G401.6 (cell line): ENCODE data around the gene XAGE2.
"Not testable (repeated sequence)": the region's sequence is repeated elsewhere in the genome, so short reads cannot be mapped to it uniquely, and the experiment has no call there.

ENCODE experiments used
- FAIRE-seq: peaks from 2 replicates; lab custom pipeline; 2012; peaks lifted over from hg19 to GRCh38; lab: Jason Lieb, UNC

XAGE2 gene, protein sequence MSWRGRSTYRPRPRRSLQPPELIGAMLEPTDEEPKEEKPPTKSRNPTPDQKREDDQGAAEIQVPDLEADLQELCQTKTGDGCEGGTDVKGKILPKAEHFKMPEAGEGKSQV

DNA sequence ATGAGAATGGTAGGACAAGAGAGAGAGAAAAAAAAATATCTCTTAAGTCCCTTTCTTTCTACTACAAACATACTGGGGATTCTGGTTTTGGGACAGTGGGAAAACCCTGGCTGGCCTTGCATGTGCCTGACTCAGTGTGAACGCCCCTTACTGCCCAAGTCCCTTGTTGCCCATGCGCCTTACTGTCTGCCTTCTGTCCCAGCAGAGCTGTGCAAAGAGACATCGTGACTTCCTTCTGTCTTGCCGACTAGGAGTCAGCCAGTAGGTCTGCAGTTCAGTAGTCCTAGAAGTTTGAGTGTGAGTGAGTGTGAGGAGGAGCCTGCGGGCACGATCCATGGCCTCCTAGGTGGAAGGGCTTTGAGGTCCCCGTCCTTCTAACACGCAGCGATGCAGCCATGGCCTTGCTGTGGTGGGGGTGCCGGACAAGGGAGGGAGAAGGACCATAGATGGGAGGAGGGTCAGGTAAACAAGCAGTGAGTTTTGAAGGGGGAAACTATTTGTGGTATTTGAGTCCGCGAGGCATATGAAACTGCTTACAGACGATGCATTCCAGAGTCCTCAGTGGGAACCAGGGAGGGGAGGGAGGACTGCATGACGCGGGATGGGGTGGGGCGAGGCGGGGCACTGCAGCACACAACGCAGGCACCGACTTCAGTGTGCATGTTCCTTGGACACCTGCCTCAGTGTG is at the start of gene XAGE2:
XAGE2 (plus strand) TSS at position 654 of the 688 bp plus-strand sequence. CDS start 994 bp downstream, outside the sequence.
- no peak for FAIRE-seq

DNA sequence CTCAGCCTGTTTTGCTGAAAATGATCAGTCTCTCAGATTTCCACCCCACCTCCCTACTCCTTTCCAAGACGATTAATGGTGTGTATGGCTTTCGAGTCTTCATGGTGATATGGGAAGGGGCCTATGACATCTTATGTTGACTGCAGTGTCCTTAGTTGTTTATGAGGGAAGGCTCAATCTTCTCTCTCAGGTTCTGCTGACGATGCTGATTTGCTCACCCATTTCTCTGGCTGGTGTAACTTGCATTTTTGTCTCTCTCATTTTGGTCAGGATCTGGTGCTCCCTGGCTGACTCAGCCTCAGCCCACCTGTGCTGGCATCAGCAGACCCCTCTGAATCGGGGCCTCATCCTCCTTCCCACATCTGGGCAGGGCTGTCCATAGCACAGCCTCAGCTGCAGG is 31.4 kb upstream of the XAGE2 start:
- no peak for FAIRE-seq

DNA sequence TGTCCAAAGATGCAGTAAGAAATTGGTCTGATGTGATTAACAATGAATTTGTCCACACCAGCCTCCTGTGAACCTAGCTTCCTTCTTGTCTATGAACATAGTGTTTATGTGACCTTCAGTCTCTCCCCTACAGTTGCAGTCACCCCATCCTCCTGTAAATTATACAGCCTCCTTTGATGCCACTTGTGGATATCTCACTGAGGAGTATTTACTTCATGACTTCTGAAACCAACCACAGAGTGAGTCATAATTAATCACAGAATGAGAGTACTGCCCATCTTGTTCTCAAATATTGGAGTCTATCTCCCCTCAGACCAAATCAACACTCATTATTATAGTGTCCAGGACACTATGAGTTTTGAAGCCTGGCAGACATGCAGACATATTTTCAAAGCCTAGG is 27.3 kb upstream of the XAGE2 start:
- no peak for FAIRE-seq

DNA sequence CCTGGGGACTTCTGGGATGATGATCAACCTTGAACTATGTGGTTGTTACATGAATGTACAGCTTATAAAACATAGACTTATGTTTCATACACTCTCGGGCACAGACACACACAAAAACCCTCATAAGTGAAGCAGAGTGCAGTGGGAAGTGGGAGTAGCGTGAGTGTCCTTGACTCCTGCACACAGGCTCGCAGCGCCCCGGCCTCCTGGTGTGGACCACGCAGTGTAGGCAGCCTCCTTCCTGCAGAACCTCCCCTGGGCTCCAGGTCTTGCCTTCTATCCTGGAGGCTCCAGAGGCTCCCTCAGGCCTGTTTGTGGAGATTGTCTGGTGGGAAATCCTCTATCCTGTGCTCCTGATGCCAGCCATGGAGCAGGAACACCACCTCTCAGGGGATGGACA is 25.7 kb upstream of the XAGE2 start:
- not testable (repeated sequence) for FAIRE-seq

DNA sequence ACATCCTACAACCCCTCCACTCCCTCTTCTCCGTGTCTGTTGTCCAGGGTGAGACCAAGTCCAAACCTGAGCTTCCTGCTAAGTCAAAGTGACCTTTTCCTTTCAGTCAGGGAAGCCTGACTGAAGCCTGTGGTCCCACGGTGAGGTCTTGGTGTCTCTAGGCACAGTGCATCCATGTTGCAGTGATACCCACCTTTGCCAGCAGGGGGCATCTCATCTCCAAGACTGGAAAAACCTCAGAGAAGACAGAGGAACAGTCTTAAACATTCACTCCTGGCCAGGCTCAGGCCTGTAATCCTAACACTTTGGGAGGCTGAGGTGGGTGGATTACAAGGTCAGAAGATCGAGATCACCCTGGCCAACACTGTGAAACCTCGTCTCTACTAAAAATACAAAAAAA is 23.4 kb upstream of the XAGE2 start:
- FAIRE-seq = peak; percentile 66

DNA sequence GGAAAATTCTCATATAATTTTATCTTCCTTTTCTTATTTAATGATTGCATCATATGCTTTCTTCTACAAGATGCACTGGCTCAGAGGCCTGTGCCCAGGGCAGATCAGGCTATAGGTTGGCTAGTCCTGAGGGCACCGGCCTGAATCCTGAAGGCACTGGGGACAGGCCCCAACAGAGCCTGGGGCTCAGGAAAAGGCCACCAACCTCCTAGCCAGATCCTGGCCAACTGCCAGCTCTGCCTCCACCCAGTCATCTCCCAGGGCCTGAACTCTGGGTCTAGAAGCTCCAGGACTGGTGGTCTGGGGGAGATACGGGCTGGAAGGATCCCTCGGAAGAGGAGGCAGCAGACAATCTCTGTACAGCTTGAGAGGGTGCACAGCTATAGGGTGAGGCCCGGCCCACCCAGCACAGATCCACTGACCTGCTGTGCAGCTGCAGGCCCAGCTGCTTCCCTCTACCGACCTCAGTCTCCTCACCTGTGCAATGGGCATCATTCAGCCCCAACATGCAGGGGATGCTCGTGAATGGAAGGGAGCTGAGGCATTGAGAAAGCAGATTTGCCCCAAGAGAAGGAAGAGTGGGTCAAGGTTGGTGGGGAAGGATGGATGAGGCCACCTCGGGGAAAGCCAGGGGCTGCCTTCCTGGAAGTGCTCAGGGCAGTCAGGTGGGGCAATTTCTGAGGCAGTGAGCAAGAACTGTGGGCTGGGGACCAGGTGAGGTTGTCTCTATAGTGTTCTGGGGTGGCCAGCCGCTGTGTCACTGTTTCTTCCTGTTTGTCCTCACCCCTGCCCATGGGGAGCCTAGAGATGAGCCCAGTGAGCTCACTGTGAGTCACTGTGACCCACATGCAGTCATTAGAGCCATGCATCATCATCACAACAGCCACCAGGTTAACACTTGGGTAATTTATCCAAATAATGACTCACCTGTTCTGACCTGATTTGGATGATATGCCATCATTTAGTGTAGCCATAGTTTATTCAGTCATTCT is 22.4 kb upstream of the XAGE2 start:
- FAIRE-seq = no peak

DNA sequence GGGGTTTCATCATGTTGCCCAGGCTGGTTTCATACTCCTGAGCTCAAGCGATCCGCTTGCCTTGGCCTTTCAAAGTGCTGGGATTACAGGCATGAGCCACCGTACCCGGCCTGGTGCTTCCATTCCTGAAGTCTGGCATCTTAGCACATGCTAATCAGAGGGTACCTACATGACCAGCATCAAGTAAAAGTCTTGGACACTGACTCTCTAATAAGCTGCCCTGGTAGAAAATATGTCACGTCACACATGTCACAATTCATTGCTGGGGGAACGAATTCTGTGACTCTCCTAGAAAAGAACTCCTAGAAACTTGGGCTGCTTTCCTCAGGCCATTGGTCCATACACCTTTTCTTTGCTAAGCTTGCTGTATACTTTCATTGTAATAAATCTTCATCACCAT is 19.1 kb upstream of the XAGE2 start:
- FAIRE-seq = no peak

DNA sequence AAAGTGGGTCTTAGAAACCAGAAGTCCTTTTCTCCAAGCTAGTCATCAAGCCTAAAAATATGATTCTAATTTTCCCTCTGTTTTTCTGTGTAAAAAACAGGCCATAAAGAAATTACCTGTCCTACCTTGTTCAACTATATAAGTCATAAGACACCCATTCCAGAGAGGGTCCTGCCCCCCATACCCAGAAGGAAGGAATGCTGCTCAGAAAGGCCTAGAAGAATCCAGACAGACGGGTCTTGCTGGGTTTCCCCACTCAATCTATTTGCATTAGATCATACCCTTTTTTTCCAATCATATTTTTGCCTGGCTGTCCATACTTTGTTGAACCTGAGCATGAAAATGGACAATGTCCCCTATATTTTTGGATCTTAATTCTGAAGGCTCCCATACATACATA is 16.3 kb upstream of the XAGE2 start:
- no peak for FAIRE-seq

DNA sequence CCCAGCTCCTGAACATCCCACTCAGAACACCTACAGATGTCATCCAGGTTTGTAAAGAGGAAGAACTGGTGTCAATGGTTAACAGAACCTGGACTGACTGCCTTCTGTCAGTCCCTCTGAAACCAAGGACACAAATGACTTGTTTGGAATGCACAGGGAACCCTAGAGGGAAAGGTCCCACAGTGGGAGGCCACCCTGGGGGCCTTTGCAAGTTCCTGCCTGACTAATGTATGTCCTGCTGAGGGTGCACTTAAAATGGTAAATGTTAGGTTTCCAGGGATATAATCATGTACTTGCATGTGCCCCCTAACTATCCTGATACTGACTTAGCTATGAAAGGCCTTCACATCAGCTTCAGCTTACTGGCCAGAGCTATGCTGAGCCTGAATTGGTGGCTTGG is 15.0 kb upstream of the XAGE2 start:
- FAIRE-seq = no peak

DNA sequence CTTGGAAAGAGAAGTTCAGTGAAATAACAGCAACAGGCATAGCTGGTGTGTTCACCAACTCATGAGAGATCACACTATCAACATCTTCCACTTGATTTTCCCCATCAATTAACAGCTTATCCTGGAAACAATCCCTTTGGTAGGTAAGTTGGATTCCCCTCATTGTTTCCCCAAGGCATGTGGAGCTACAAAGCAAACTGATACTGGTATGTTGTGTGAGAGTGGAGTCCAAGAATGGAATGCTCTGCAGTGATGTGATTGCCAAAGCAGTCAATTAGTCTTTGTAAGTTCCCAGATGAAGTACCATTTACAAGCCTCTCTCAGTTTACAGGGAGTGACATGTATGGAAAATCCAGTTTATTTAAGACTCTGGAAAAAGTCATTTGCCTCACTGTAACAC is 13.7 kb upstream of the XAGE2 start:
- no peak for FAIRE-seq

DNA sequence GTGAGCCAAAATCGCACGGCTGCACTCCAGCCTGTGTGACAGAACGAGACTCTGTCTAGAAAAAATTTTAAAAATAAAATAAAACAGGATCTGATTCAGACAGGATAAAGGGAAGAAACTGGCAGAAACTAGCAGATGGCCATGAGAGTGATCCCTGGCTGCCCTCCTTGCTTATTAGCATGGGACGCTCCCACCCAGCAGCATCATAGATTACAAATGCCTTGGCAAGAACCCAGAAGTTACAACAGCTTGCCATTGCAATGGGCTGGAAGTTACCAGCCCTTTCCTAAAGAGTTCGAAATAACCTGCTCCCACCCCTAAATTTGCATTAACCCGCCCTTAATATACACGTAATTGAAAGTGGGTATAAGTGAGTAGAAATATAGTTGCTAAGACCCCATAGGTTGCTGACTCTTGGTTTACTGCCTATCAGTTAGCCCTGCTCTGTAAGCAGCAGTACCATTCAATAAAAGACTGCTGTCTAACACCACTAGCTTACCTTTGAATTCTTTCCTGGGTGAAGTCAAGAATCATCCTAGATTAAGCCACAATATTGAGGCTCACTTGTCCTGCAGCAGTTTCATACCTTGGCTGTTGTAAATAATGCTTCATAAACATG is 9.1 kb upstream of the XAGE2 start:
- no peak for FAIRE-seq

DNA sequence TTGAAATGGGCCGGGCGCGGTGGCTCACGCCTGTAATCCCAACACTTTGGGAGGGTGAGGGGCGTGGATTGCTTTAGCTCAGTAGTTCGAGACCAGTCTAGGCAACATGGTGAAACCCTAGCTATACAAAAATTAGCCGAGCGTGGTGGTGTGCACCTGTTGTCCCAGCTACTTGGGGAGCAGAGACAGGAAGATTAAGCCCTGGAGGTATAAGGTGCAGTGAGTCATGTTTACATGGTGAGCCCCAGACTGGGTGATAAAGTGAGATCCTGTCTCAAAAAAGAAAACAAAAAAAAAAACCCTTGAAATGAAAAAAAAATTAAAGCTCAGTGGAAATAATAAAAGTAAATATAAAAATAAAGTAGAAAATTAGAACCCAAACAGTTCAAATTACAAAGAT is 6.9 kb upstream of the XAGE2 start:
- FAIRE-seq = no peak

DNA sequence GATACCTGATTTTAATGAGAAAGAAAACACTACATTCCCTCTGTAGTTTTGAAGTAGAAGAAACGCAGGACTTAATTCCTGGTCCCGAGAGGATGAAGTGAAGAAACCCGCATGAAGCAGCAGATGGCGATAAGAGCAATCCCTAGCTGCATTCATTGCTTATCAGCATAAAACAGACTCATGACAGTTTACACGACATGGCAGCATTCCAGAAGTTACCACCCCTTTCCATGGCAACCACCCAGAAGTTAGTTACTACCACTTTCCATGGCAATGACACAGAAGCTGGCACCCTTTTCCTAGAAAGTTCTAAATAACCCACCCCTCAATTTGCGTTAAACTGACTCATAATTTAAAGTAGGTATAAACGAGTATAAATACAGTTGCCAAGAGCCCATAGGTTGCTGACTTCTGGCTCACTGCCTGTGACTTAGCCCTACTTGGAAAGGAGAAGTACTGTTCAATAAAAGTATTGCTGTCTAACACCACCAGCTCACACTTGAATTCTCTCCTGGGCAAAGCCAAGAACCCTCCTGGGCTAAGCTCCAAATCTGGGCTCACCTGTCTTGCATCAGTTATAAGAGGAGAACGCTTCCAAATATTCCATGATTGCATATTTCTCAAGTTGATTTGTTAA is 5.5 kb upstream of the XAGE2 start:
- FAIRE-seq = no peak

DNA sequence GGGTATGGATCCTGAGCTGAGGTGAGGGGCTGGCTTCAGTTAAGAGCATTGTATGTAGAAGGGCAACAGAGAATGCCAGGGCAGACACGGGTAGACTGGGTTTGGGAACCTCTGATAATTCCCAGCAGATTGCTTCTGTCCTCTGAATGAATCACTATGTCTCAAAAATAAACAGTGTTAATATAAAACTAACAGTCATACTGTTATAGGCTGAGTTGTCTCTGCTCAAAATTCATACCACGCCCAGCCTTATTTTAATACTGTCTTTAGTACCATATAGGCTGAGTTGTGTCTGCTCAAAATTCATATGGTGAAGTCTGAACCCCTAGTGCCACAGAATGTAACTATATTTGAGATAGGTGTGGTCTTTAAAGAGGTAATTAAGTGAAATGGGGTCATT is 10.0 kb downstream of the XAGE2 start:
- no peak for FAIRE-seq

DNA sequence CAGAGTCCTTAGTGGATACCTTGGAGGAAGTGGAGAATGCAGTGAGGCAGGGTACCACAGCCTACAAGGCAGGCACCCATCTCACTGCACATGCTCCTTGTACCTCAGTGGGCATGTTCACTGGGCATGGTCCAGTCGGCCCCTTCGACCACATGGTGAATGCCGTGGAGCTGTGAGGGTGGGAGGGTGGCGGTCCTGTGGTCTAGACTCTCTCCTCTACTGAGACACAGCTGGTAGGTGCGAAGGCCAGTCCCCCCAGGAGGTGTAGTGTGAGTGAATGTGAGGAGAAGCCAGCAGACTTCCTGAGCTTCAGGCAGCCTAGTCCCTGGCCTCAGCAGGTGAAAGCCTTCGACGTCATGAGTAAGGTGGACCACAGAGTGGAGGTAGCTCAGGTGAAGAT is 12.2 kb downstream of the XAGE2 start:
- no peak for FAIRE-seq

DNA sequence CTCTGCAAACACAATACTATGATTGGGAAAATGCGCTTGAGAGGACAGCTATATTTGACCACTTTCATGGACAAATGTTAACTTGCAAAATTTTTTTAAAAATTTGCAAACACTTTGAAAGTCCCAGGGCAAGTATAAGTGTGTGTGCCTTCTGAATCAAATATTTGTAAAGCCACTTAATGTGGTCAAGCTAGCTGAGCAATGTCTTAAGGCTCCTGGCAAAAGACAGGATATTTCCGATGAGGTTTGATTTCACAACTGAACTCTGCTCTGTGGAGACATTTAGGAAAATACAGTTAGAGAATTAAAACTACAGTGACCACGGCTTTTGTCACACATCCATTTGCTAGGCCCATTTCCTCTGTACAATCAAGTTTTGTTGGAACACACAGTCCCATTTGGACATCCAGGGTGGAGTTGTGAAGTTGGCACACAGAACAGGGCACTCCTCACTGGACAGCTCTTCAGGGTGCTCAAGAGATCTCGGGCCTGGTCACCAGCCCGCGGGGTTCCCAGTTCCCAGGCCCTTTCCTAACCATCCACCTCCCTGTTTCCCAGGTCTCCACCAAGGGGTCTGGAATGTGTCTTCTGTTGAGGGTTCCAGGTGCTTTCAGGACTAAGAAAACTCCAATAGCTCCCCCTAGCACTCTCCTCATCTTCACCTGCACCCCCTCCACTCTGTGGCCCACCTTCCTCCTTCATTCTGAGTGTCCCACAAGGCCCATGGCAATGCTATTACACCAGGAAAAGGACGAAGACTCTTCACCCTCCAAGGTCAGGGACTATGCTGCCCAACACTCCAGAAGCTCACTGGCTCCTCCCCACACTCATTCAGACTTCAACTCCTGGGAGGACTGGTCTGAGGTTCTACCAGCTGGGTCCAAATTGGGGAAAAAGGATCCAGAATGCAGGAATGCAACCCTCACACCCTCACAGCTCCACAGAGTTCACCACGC is 41.9 kb downstream of the XAGE2 start:
- no peak for FAIRE-seq

DNA sequence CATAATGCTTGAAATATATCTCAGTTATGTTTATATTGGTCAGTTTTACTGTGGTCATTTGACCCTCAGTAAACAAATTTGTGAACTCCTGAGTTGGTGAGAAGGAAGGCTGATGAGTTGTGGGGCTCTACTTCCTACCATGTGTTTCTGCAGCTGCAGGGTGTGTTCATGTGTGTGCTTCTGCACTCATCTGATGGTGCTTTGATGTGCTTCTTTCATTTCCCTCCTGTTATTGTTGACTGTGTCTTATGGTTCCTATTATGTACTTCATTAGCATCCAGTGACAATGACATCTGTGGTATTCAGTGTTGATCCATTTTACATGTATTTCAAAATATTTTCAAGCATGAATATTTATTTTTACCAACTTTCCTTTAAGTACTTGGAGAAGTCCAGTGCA is 46.5 kb downstream of the XAGE2 start:
- no peak for FAIRE-seq

DNA sequence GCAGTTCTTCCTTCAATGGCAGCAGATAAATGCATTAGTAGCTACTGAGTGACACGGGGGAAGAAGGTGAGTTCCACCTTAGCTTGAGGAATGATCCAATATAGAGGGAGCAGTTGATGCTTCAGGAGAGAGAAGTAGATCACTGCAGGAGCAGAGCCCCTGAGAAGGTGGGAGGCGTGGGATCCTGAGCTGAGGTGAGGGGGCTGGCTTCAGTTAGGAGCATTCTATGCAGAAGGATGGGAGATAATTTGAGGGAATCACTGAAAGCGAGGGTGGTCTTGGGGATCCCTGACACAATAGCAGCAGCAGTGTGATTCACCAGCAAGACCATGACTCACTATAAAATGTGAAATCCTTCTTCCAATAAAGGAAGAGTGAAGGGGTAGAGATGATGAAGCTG is 48.0 kb downstream of the XAGE2 start:
- no peak for FAIRE-seq

DNA sequence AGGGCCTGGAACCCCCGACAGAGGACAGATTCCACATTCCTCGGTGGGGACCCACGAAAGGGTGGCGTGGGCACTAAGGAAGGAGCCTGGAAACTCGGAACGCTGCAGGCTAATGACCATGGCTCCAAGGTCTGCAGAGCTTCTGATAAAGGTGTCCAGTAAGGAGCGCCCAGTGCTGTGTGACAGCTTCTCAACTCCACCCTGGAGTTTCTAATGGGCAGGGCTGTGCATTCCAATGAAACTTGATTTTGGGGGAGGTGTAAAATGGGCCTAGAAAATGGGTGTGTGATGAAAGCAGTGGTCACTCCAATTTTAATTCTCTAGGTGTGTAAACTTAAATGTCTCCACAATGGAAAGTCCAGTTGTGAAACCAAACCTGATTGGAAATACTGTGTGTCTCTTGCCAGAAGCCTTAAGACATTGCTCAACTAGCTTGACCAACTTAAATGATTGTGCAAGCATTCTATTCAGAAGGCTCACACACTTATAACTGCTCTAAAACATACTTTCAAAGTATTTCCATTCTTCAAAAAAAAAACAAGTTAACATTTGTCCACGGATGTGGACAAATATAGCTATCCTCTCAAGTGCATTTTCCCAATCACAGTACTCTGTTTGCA is 52.1 kb downstream of the XAGE2 start:
- no peak for FAIRE-seq

DNA sequence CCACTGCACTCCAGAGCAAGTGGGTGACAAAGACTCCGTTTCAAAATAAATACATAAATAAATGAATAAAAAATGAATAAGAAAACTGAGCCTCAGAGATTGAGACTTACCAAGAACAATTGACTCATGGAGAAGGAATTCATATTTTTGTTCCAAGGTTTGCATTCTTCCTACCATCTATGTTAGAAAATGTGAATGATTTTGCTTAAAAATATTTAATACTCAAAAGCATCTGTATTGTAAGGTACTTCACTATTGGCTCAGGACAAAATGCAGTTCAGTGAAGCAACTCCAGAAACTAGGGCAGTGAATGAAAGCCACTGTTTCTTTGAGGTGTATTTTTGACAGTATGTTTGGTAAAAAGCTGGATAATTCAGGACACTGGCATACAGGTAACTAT is 54.1 kb downstream of the XAGE2 start:
- no peak for FAIRE-seq

DNA sequence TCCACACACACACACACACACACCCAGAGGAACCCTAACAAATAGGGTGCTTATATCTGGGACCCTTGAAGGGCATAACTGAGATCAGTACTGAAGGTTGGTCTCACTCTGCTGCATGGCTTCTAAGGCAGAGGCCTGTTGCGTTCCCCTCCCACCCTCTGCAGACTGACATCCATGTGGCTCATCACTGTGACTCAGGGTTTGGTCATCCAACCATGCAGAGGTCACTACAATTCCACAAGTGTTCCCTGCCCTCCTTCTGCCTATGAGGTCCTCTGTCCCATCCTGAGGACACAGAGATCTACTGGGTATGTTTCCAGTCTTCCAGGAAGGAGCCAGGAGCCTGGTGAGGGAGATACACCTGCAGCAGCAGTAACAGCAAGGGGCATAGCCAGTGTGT is 55.8 kb downstream of the XAGE2 start:
- no peak for FAIRE-seq
